Measurements from ENCODE around the gene CDT1. TPM values are rescaled to one million over a fixed set of nuclear protein-coding genes. Genes with fewer than 3 reads are reported as not detected.

CDT1 gene
- polyA plus RNA-seq, 1 of the 3 experiments (the other 2 are of a cell fraction): 6.1 TPM

GRCh38 chr16:88774544-88775393 is 28.8 kb upstream of the CDT1 start:
- POLR2A ChIA-PET: no interaction called here
- Histone ChIP-seq H3F3A (replicated peaks; ENCODE audit: insufficient read depth) (peaks cover 34% of the 10 kb centered on the region), H3K9ac (no peak overlapping the region), H3K4me1 (ENCODE audit: control insufficient read depth in 1 of 2, insufficient read depth in 2 of 2, low read depth in 1 of 2, low read length in 1 of 2) (peaks cover 22 to 40% of the 10 kb centered on the region in 2 experiments; a peak in 3 of 4 replicates), H2AFZ (ENCODE audit: low read depth) (no peak overlapping the region), H3K79me2 (ENCODE audit: insufficient read depth) (peaks cover 94% of the 10 kb centered on the region), H3K4me2 (0 out of 2 replicates have a peak overlapping the region, but pooled peaks have one; percentile 76), H3K4me3 (ENCODE audit: low read depth in 2 of 2, low read length in 1 of 2) (no peak overlapping the region), H3K9me2 (no peaks in the 10 kb centered on the region), H3K27ac (ENCODE audit: low read depth in 2 of 2, low read length in 1 of 2) (peak overlapping the region in 1 of 2 experiments; percentile 28; a peak in 1 of 4 replicates), H3K9me3 (no peaks in the 10 kb centered on the region), H3K36me3 (replicated peaks in 1 of 2; ENCODE audit: control insufficient read depth in 1 of 2, insufficient read depth in 2 of 2, low read length in 1 of 2) (no peaks in the 10 kb centered on the region), H4K20me1 (ENCODE audit: insufficient read depth) (peaks cover 94% of the 10 kb centered on the region), H3K27me3 (ENCODE audit: insufficient read depth) (no peaks in the 10 kb centered on the region)
- no peak for DNase-seq
- WGBS (ENCODE audit: low lambda C conversion rate): 92% methylated on average over 10 of the region's 32 CpGs
- CTCF ChIA-PET: interaction anchor here (0.6 to 30.9 kb wide), 5 partner anchors 19 to 41 kb away, joined by 3 to 540 read pairs (median 4); no protein-coding TSS in a partner anchor
- TF ChIP-seq CHD2 (IDR thresholded peaks at IDR 0.05; ENCODE audit: low read length, partially characterized antibody) (no peak), YY1 (IDR thresholded peaks at IDR 0.05; ENCODE audit: low read depth) (no peak), FOSL2 (IDR thresholded peaks at IDR 0.05; ENCODE audit: borderline replicate concordance, low read depth) (no peak), GATA2 (CRISPR knock-in tag; IDR thresholded peaks at IDR 0.05) (no peak), GABPA (IDR thresholded peaks at IDR 0.05; ENCODE audit: low read depth) (no peak), FOXJ3 (CRISPR knock-in tag; IDR thresholded peaks at IDR 0.05) (no peak), PBX3 (IDR thresholded peaks at IDR 0.05) (no peak), CTCF (IDR thresholded peaks at IDR 0.05) (no peak), REST (IDR thresholded peaks at IDR 0.05; ENCODE audit: low read depth, low read length) (no peak), IRF3 (IDR thresholded peaks at IDR 0.05; ENCODE audit: low read depth, low read length) (no peak), MXI1 (IDR thresholded peaks at IDR 0.05; ENCODE audit: low read depth, low read length) (no peak), TCF12 (IDR thresholded peaks at IDR 0.05) (no peak), FOXM1 (IDR thresholded peaks at IDR 0.05; ENCODE audit: low read depth) (no peak), RFX5 (IDR thresholded peaks at IDR 0.05; ENCODE audit: low read length) (no peak), NFIC (IDR thresholded peaks at IDR 0.05; ENCODE audit: borderline replicate concordance) (no peak), RXRA (IDR thresholded peaks at IDR 0.05; ENCODE audit: borderline replicate concordance, low read depth) (no peak), MAX (IDR thresholded peaks at IDR 0.05; ENCODE audit: low read depth) (no peak), RCOR1 (IDR thresholded peaks at IDR 0.05; ENCODE audit: low read length) (no peak), USF2 (IDR thresholded peaks at IDR 0.05; ENCODE audit: borderline replicate concordance, low read depth, low read length) (no peak)

All from SK-N-SH (cell line).